HG03460 (cell line): ENCODE results near the gene MAST1.
"Not testable (repeated sequence)": the region's sequence is repeated elsewhere in the genome, so short reads cannot be mapped to it uniquely, and the experiment has no call there.

Experiments used
- ATAC-seq: cut with Tn5 transposase; IDR thresholded peaks from one replicate; pipeline ENCODE4 v1.9.1; 2021; ENCODE audit not compliant: unreplicated experiment

Gene MAST1

GRCh38 chr19:12838886-12839756 is 806 bp downstream of the MAST1 start:
- no peak for ATAC-seq

- no peak for ATAC-seq
These were observed 2.1 kb downstream of the MAST1 start for GRCh38 chr19:12840091-12841079.

- ATAC-seq: no peak
These were observed 2.8 kb downstream of the MAST1 start for GRCh38 chr19:12841094-12841493.

- ATAC-seq: no peak
These were observed 4.2 kb downstream of the MAST1 start for GRCh38 chr19:12842511-12842910.

GRCh38 chr19:12843328-12843727 is 5.0 kb downstream of the MAST1 start:
- no peak for ATAC-seq

GRCh38 chr19:12843999-12844732 is 5.9 kb downstream of the MAST1 start:
- no peak for ATAC-seq

GRCh38 chr19:12846613-12847012 is 8.3 kb downstream of the MAST1 start:
- ATAC-seq: not testable (repeated sequence)

GRCh38 chr19:12847159-12848139 is 9.1 kb downstream of the MAST1 start:
- ATAC-seq: no peak

GRCh38 chr19:12856653-12857052 is 18.3 kb downstream of the MAST1 start:
- ATAC-seq: no peak

GRCh38 chr19:12858041-12858928 is 20.0 kb downstream of the MAST1 start:
- ATAC-seq: no peak

GRCh38 chr19:12859546-12859945 is 21.2 kb downstream of the MAST1 start:
- ATAC-seq: no peak

- no peak for ATAC-seq
These were observed 25.8 kb downstream of the MAST1 start for GRCh38 chr19:12864143-12864542.

GRCh38 chr19:12864721-12865715 is 26.7 kb downstream of the MAST1 start:
- ATAC-seq: no peak

GRCh38 chr19:12865746-12866415 is 27.6 kb downstream of the MAST1 start:
- no peak for ATAC-seq

- no peak for ATAC-seq
These were observed 28.3 kb downstream of the MAST1 start for GRCh38 chr19:12866416-12867119.
